G401.6 (cell line): ENCODE measurements around the gene ATG16L1.
"Not testable (repeated sequence)": the region's sequence is repeated elsewhere in the genome, so short reads cannot be mapped to it uniquely, and the experiment has no call there.

Source experiments
- FAIRE-seq: peaks from 2 replicates; lab custom pipeline; 2012; peaks lifted over from hg19 to GRCh38; lab: Jason Lieb, UNC

ATG16L1 gene

GRCh38 chr2:233336091-233336490 lies 84.6 kb downstream of the ATG16L1 start:
- not testable (repeated sequence) for FAIRE-seq

- no peak for FAIRE-seq
These were observed 85.1 kb downstream of the ATG16L1 start for GRCh38 chr2:233336541-233336940.

- no peak for FAIRE-seq
These were observed 86.6 kb downstream of the ATG16L1 start for GRCh38 chr2:233338046-233338445.

DNA sequence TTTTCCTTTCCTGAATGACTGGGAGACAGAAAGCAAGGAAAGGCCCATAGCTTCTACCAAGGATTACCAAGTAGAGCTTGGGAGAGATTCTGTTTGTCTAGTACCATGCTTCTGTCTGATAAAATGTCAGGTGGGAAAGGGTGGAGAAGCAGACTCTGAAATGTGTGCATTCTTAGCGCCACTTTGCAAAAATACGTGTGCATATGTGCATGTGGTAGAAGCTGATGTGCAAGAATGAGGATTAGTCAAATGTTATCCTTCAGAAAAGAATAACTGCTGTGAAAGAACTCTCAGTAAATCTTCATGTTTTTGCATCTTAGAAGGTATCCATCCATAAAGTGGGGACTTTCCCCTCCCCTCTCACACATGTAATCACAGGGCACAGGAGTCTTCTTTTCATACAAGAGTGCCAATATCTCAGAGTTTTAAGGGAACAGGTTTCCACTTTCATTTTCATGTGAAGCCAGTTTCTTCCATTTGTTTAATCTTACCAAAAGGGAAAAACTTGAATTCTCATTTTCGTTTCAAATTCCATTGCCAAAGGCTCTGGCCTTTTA lies 87.4 kb downstream of the ATG16L1 start:
- FAIRE-seq: no peak

GRCh38 chr2:233339427-233339826 lies 88.0 kb downstream of the ATG16L1 start:
- no peak for FAIRE-seq

- FAIRE-seq: no peak
These were observed 89.8 kb downstream of the ATG16L1 start for GRCh38 chr2:233341296-233341695.

GRCh38 chr2:233342301-233342700 lies 90.8 kb downstream of the ATG16L1 start:
- no peak for FAIRE-seq

GRCh38 chr2:233343171-233343705 lies 91.8 kb downstream of the ATG16L1 start:
- no peak for FAIRE-seq
